ENCODE measurements around the gene ZNF697.

DNA sequence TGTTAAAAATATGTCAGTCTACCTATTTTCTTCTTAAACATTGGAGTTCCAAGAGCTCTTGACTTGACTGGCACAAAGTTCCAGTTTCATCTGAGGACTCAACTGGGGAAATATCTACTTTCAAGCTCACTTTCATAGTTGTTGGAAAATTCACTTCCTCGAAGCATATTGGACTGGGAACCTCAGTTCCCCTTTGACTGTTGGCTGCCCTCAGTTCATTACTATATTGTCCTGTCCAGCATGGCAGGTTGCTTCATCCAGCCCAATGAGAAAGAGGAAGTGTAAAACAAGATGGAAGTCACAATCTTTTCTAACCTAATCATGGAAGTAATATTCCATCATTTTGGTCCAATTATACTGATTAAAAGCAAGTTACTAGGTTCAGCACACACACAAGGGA is 54.3 kb downstream of the ZNF697 start:
- TF ChIP-seq FOXM1 (IDR thresholded peaks at IDR 0.05; ENCODE audit: borderline replicate concordance, low read depth), result no peak
- no peak for TF ChIP-seq CREB1 (IDR thresholded peaks at IDR 0.05; ENCODE audit: low read depth)
- TF ChIP-seq, protein P1, sequence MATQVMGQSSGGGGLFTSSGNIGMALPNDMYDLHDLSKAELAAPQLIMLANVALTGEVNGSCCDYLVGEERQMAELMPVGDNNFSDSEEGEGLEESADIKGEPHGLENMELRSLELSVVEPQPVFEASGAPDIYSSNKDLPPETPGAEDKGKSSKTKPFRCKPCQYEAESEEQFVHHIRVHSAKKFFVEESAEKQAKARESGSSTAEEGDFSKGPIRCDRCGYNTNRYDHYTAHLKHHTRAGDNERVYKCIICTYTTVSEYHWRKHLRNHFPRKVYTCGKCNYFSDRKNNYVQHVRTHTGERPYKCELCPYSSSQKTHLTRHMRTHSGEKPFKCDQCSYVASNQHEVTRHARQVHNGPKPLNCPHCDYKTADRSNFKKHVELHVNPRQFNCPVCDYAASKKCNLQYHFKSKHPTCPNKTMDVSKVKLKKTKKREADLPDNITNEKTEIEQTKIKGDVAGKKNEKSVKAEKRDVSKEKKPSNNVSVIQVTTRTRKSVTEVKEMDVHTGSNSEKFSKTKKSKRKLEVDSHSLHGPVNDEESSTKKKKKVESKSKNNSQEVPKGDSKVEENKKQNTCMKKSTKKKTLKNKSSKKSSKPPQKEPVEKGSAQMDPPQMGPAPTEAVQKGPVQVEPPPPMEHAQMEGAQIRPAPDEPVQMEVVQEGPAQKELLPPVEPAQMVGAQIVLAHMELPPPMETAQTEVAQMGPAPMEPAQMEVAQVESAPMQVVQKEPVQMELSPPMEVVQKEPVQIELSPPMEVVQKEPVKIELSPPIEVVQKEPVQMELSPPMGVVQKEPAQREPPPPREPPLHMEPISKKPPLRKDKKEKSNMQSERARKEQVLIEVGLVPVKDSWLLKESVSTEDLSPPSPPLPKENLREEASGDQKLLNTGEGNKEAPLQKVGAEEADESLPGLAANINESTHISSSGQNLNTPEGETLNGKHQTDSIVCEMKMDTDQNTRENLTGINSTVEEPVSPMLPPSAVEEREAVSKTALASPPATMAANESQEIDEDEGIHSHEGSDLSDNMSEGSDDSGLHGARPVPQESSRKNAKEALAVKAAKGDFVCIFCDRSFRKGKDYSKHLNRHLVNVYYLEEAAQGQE (IDR thresholded peaks at IDR 0.05; ENCODE audit: low read depth), result no peak
- no peak for TF ChIP-seq CEBPB (IDR thresholded peaks at IDR 0.05)
- TF ChIP-seq TCF12 (IDR thresholded peaks at IDR 0.05; ENCODE audit: low read depth), result no peak
- TF ChIP-seq, protein P2, sequence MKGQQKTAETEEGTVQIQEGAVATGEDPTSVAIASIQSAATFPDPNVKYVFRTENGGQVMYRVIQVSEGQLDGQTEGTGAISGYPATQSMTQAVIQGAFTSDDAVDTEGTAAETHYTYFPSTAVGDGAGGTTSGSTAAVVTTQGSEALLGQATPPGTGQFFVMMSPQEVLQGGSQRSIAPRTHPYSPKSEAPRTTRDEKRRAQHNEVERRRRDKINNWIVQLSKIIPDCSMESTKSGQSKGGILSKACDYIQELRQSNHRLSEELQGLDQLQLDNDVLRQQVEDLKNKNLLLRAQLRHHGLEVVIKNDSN (IDR thresholded peaks at IDR 0.05), result no peak
- TF ChIP-seq RAD21 (IDR thresholded peaks at IDR 0.05; ENCODE audit: low read depth), result no peak
- no peak for TF ChIP-seq EP300 (IDR thresholded peaks at IDR 0.05; ENCODE audit: borderline replicate concordance)

Data from Ishikawa (cell line).